ENCODE data around the gene SLC25A19. TPM values are rescaled to one million over a fixed set of nuclear protein-coding genes. Genes with fewer than 3 reads are reported as not detected.

Gene SLC25A19
- total RNA-seq, 1 donor from 2014 or later: 7.1 TPM

DNA sequence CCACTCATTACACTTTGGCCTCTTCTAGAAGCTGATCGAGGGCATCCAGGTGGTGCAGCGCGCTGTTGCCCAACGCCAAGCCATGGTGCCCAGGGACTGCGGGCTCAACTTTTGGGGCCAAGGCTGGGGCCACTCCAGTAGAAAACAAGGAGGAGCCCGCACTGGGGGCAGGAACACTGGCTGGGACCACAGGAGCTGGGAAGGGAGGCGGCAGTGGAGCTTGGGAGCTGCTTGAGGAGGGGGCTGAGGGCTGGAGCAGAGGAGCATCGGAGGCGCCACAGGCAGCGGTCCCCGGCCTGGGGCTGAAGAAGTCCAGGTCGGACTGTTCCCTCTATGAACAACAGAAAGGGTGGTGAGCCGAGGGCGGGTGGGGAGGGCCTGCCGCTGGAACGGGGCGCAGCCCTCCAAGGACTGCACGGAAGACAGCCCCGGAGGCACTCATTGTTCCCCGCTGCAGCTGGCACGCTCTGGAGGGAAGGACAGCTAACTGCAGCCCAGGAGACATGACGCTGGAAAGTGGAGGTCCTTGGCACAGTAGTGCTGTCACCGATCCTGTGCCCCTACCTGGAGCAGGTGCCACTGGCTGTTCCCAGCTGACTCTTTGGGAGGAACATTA, 49.3 kb downstream of the SLC25A19 start:
- TF ChIP-seq, protein P1, sequence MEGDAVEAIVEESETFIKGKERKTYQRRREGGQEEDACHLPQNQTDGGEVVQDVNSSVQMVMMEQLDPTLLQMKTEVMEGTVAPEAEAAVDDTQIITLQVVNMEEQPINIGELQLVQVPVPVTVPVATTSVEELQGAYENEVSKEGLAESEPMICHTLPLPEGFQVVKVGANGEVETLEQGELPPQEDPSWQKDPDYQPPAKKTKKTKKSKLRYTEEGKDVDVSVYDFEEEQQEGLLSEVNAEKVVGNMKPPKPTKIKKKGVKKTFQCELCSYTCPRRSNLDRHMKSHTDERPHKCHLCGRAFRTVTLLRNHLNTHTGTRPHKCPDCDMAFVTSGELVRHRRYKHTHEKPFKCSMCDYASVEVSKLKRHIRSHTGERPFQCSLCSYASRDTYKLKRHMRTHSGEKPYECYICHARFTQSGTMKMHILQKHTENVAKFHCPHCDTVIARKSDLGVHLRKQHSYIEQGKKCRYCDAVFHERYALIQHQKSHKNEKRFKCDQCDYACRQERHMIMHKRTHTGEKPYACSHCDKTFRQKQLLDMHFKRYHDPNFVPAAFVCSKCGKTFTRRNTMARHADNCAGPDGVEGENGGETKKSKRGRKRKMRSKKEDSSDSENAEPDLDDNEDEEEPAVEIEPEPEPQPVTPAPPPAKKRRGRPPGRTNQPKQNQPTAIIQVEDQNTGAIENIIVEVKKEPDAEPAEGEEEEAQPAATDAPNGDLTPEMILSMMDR (IDR thresholded peaks at IDR 0.05; ENCODE audit: insufficient read depth, low read length, poor library complexity, severe bottlenecking): no peak
- Histone ChIP-seq H3K4me3 (ENCODE audit: low read depth, low read length) (no peak overlapping the region), H3K36me3 (ENCODE audit: control insufficient read depth, insufficient read depth, low read length) (peaks cover 3% of the 10 kb centered on the region), H3K27me3 (ENCODE audit: control insufficient read depth, insufficient read depth, low read length) (no peaks in the 10 kb centered on the region)
- DNase-seq (ENCODE audit: low read depth): no peak

DNA sequence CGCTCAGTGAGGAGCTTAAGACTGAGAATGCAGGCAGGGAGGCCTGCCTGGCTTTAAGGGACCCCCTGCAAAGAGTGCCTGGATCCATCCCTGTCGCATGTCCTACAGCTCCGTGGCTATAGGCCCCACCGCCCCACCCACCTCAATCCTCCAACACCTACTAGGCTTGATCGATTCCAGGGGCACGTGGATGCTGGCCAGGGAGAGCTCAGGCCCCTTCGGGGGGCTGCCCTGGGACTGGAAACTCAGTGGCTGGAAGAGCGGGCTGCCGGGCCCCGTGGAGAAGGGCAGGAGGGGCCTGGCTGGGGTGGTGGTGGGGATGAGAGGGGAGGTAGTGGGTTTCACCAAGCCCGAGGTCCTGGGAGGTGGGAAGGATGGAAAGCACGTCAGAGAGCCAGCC, 50.0 kb downstream of the SLC25A19 start:
- TF ChIP-seq, protein P1 (IDR thresholded peaks at IDR 0.05; ENCODE audit: insufficient read depth, low read length, poor library complexity, severe bottlenecking): no peak
- H3K4me3 ChIP-seq (ENCODE audit: low read depth, low read length): no peak overlapping the region
- DNase-seq (ENCODE audit: low read depth): no peak
- H3K36me3 ChIP-seq (ENCODE audit: control insufficient read depth, insufficient read depth, low read length): peaks cover 3% of the 10 kb centered on the region
- no peaks in the 10 kb centered on the region for H3K27me3 ChIP-seq (ENCODE audit: control insufficient read depth, insufficient read depth, low read length)

- H3K27me3 ChIP-seq (ENCODE audit: control insufficient read depth, insufficient read depth, low read length): no peaks in the 10 kb centered on the region
- H3K36me3 ChIP-seq (ENCODE audit: control insufficient read depth, insufficient read depth, low read length): peaks cover 3% of the 10 kb centered on the region
- no peak overlapping the region for H3K4me3 ChIP-seq (ENCODE audit: low read depth, low read length)
- TF ChIP-seq, protein P1 (IDR thresholded peaks at IDR 0.05; ENCODE audit: insufficient read depth, low read length, poor library complexity, severe bottlenecking): peak; percentile 93
- DNase-seq (ENCODE audit: low read depth): peak; percentile 25
These were observed 50.5 kb downstream of the SLC25A19 start for GRCh38 chr17:75238684-75239191.

DNA sequence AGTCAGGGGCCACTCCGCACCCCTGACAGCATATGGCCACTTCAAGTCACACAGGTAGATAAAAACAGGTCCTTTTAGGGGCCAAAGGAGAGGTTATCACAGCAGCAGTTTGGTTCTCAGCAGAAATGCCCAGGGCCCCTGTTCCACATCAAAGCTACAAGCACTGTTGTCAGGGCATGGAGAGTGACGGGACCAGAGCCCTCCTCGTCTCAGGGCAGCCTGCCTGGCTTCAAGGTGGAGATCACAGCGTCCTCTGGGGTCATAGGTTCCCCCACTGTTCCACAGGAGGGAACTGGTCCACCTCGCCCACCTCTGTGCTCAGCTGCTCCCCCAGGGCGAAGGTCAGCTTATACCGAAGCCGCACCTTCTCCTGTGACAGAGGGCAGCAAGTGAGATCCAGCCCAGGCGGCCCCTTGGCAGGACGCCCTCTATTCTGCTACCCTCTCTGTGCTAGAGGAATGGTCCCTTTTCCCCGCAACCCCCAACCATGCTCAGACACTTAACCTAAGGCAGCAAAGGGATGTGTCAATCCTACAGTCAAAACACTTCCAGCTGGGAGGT, 51.1 kb downstream of the SLC25A19 start:
- Histone ChIP-seq H3K36me3 (ENCODE audit: control insufficient read depth, insufficient read depth, low read length) (peaks cover 3% of the 10 kb centered on the region), H3K4me3 (ENCODE audit: low read depth, low read length) (no peak overlapping the region), H3K27me3 (ENCODE audit: control insufficient read depth, insufficient read depth, low read length) (no peaks in the 10 kb centered on the region)
- DNase-seq (ENCODE audit: low read depth): no peak
- TF ChIP-seq, protein P1 (IDR thresholded peaks at IDR 0.05; ENCODE audit: insufficient read depth, low read length, poor library complexity, severe bottlenecking): no peak

DNA sequence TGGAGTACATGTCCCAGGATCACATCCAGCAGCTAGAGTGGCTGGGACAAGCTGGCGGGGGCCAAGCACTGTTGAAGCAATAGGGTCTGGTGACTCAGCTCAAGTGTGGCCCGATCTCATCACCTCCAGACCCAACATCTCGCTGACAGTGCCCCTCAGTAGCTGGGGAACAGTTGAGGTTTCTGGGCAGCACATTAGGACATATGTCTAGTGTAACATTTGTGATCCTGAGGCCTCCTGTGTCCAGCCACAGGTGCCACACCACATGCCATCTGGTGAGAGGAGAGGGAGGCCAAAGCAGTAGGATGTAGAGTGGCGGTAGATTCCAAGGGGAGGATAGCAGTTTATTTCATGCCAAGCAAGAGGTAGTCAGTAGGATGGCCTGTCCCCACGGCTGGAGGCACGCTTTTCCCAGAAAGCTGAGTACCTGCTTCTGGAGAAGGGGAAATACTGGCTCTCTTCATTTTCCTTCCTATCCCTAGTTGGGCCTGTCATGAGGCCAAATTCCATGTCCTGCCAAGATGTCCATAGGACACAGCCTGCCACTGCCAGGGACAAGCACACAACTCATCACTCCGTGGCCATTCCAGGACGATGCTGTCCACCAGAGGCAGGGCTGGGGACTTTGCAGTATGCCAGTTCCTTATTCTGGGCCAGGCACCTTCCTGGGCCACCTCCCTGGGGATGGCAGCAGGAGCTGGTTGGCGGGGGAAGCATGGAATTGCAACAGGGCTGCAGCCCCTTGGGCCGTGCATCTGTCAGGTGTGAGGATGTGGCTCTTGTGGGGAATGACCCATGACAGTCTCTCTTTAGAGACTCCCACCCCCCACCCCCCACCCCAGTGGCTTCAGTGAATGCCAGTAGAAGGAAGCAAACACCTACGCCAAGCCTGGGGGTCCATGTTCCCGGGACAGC, 51.9 kb downstream of the SLC25A19 start:
- DNase-seq (ENCODE audit: low read depth): no peak
- Histone ChIP-seq H3K36me3 (ENCODE audit: control insufficient read depth, insufficient read depth, low read length) (peaks cover 1% of the 10 kb centered on the region), H3K4me3 (ENCODE audit: low read depth, low read length) (no peak overlapping the region), H3K27me3 (ENCODE audit: control insufficient read depth, insufficient read depth, low read length) (no peaks in the 10 kb centered on the region)
- TF ChIP-seq, protein P1 (IDR thresholded peaks at IDR 0.05; ENCODE audit: insufficient read depth, low read length, poor library complexity, severe bottlenecking): no peak

Measured in kidney epithelial cell (primary cell).